Neural progenitor cell (in vitro differentiated cells): ENCODE data around the gene ZNF341. TPM values are rescaled to one million over a fixed set of nuclear protein-coding genes. Genes with fewer than 3 reads are reported as not detected.

Experiments used
- DNase-seq: peaks from one replicate; pipeline ENCODE4 v3.0.0-alpha.2; 2016; ENCODE audit warnings: low spot score
- H2AFZ ChIP-seq: fragments of 200-600 bp; sonication (generic); replicated peaks from 2 replicates; pipeline ENCODE4 v1.6.1; 2016; ENCODE audit warnings: antibody characterized with exemption
- H3F3A ChIP-seq: fragments of 200-600 bp; sonication (generic); 2 replicates; pipeline ENCODE4 v1.6.1; 2016; ENCODE audit warnings: antibody characterized with exemption, low read depth
- H3K27ac ChIP-seq: fragments of 200-600 bp; sonication (generic); 2 replicates; pipeline ENCODE4 v1.5.1; 2016; ENCODE audit warnings: mild to moderate bottlenecking
- H3K27me3 ChIP-seq: fragments of 200-600 bp; sonication (generic); 2 replicates; pipeline ENCODE4 v1.6.1; 2016; ENCODE audit warnings: mild to moderate bottlenecking, moderate library complexity
- H3K36me3 ChIP-seq: fragments of 200-600 bp; sonication (generic); 2 replicates; pipeline ENCODE4 v1.5.1; 2016
- H3K4me1 ChIP-seq: fragments of 200-600 bp; sonication (generic); 2 replicates; pipeline ENCODE4 v1.6.1; 2016; ENCODE audit warnings: mixed run types
- H3K4me2 ChIP-seq: fragments of 200-600 bp; sonication (generic); 2 replicates; pipeline ENCODE4 v1.6.1; 2016
- H3K4me3 ChIP-seq: fragments of 200-600 bp; sonication (generic); 2 replicates; pipeline ENCODE4 v1.5.1; 2016
- H3K79me2 ChIP-seq: fragments of 200-600 bp; sonication (generic); 2 replicates; pipeline ENCODE4 v1.6.1; 2016; ENCODE audit warnings: low read depth
- H3K9ac ChIP-seq: fragments of 200-600 bp; sonication (generic); 2 replicates; pipeline ENCODE4 v1.6.1; 2016
- H3K9me3 ChIP-seq: fragments of 200-600 bp; sonication (generic); 2 replicates; pipeline ENCODE4 v1.5.1; 2016; ENCODE audit warnings: low read depth
- H4K20me1 ChIP-seq: fragments of 200-600 bp; sonication (generic); 2 replicates; pipeline ENCODE4 v1.6.1; 2016; ENCODE audit warnings: low read depth
- H3K27ac Mint-ChIP-seq: 3 replicates; pipeline ENCODE4 v1.8.0; 2021; ENCODE audit warnings: mixed read lengths
- H3K27me3 Mint-ChIP-seq: 2 replicates; pipeline ENCODE4 v1.8.0; 2022; ENCODE audit warnings: low read depth, mild to moderate bottlenecking, inconsistent platforms, moderate library complexity, mixed read lengths; ENCODE audit not compliant: insufficient read depth
- H3K36me3 Mint-ChIP-seq: 3 replicates; pipeline ENCODE4 v1.8.0; 2021; ENCODE audit warnings: mixed read lengths
- H3K4me1 Mint-ChIP-seq: 3 replicates; pipeline ENCODE4 v1.8.0; 2021; ENCODE audit warnings: mixed read lengths
- H3K4me3 Mint-ChIP-seq: 3 replicates; pipeline ENCODE4 v1.8.0; 2021; ENCODE audit warnings: mild to moderate bottlenecking, moderate library complexity, mixed read lengths
- H3K9me3 Mint-ChIP-seq: 3 replicates; pipeline ENCODE4 v1.8.0; 2020; ENCODE audit warnings: mixed read lengths
- CTCF ChIP-seq: fragments of 200-600 bp; sonication (generic); IDR thresholded peaks from 2 replicates; pipeline ENCODE4 v1.5.1; 2017; ENCODE audit warnings: antibody characterized with exemption, mild to moderate bottlenecking
- EZH2 ChIP-seq: fragments of 200-600 bp; sonication (generic); IDR thresholded peaks from 2 replicates; pipeline ENCODE4 v1.6.1; 2017; ENCODE audit warnings: antibody characterized with exemption, mild to moderate bottlenecking, moderate library complexity
- EZH2phosphoT487 ChIP-seq: fragments of 200-600 bp; sonication (generic); IDR thresholded peaks from 2 replicates; pipeline ENCODE4 v1.6.1; 2017; ENCODE audit warnings: antibody characterized with exemption
- total RNA-seq: library from RNA; depleted of rRNA; stranded (reverse); fragments of >200 nt; gene quantifications from 2 replicates; pipeline ENCODE4 v1.2.3, GENCODE V29; 2015; ENCODE audit warnings: low replicate concordance

The ZNF341 gene
- total RNA-seq, 1 donor from 2014 or later: 0.82 TPM

GRCh38 chr20:33701629-33702450, 30.0 kb upstream of the ZNF341 start:
- H3K27me3 Mint-ChIP-seq: peaks cover 8% of the 10 kb centered on the region
- Histone ChIP-seq H3K4me2 (no peak overlapping the region), H3F3A (no peaks in the 10 kb centered on the region), H2AFZ (no peak overlapping the region), H3K79me2 (no peaks in the 10 kb centered on the region), H3K9ac (no peak overlapping the region), H4K20me1 (no peaks in the 10 kb centered on the region), H3K27ac (no peak overlapping the region), H3K4me3 (no peak overlapping the region), H3K4me1 (no peaks in the 10 kb centered on the region), H3K27me3 (no peaks in the 10 kb centered on the region), H3K36me3 (no peaks in the 10 kb centered on the region), H3K9me3 (no peaks in the 10 kb centered on the region)
- no peak for TF ChIP-seq EZH2
- no peak for TF ChIP-seq EZH2phosphoT487
- TF ChIP-seq CTCF: no peak
- DNase-seq: no peak
- H3K36me3 Mint-ChIP-seq: peaks cover 2% of the 10 kb centered on the region
- H3K27ac Mint-ChIP-seq: no peak overlapping the region
- H3K4me3 Mint-ChIP-seq: no peak overlapping the region
- H3K4me1 Mint-ChIP-seq: no peaks in the 10 kb centered on the region
- H3K9me3 Mint-ChIP-seq: peaks cover 21% of the 10 kb centered on the region

- H3K79me2 ChIP-seq: no peaks in the 10 kb centered on the region
- H3K36me3 ChIP-seq: no peaks in the 10 kb centered on the region
- peaks cover 6% of the 10 kb centered on the region for H3K4me1 Mint-ChIP-seq
- H3K4me3 ChIP-seq: no peak overlapping the region
- no peaks in the 10 kb centered on the region for H3K27me3 ChIP-seq
- H3K4me3 Mint-ChIP-seq: no peak overlapping the region
- H2AFZ ChIP-seq: no peak overlapping the region
- H3K36me3 Mint-ChIP-seq: peaks cover 2% of the 10 kb centered on the region
- H3F3A ChIP-seq: no peaks in the 10 kb centered on the region
- no peaks in the 10 kb centered on the region for H3K4me1 ChIP-seq
- H4K20me1 ChIP-seq: no peaks in the 10 kb centered on the region
- DNase-seq: no peak
- no peak overlapping the region for H3K27ac ChIP-seq
- peaks cover 6% of the 10 kb centered on the region for H3K27me3 Mint-ChIP-seq
- H3K9me3 Mint-ChIP-seq: peaks cover 14% of the 10 kb centered on the region
- H3K9ac ChIP-seq: no peak overlapping the region
- no peak overlapping the region for H3K4me2 ChIP-seq
- H3K9me3 ChIP-seq: no peaks in the 10 kb centered on the region
- no peak overlapping the region for H3K27ac Mint-ChIP-seq
- TF ChIP-seq CTCF: no peak
- no peak for TF ChIP-seq EZH2phosphoT487
- no peak for TF ChIP-seq EZH2
Observed at GRCh38 chr20:33702861-33703260, 28.9 kb upstream of the ZNF341 start.

- H3K79me2 ChIP-seq: no peaks in the 10 kb centered on the region
- no peak overlapping the region for H3K4me2 ChIP-seq
- no peaks in the 10 kb centered on the region for H4K20me1 ChIP-seq
- H3K9me3 ChIP-seq: no peaks in the 10 kb centered on the region
- Mint-ChIP-seq H3K4me3 (no peak overlapping the region), H3K9me3 (peaks cover 10% of the 10 kb centered on the region), H3K36me3 (no peaks in the 10 kb centered on the region), H3K4me1 (peaks cover 6% of the 10 kb centered on the region), H3K27me3 (peaks cover 3% of the 10 kb centered on the region), H3K27ac (no peak overlapping the region)
- H3K36me3 ChIP-seq: no peaks in the 10 kb centered on the region
- TF ChIP-seq EZH2phosphoT487 (no peak), EZH2 (no peak), CTCF (no peak)
- DNase-seq: no peak
- H3K4me1 ChIP-seq: no peaks in the 10 kb centered on the region
- H3F3A ChIP-seq: no peaks in the 10 kb centered on the region
- H3K27ac ChIP-seq: no peak overlapping the region
- no peak overlapping the region for H3K4me3 ChIP-seq
- no peaks in the 10 kb centered on the region for H3K27me3 ChIP-seq
- H3K9ac ChIP-seq: no peak overlapping the region
- H2AFZ ChIP-seq: no peak overlapping the region
Observed at GRCh38 chr20:33703498-33704137, 28.2 kb upstream of the ZNF341 start.
